HG03469 (cell line): Measurements from ENCODE around the gene ATP10A.

ENCODE experiments used
- ATAC-seq: cut with Tn5 transposase; IDR thresholded peaks from one replicate; pipeline ENCODE4 v1.9.1; 2021; ENCODE audit warnings: mild to moderate bottlenecking, moderate library complexity, moderate number of reproducible peaks; ENCODE audit not compliant: unreplicated experiment

The ATP10A gene

DNA sequence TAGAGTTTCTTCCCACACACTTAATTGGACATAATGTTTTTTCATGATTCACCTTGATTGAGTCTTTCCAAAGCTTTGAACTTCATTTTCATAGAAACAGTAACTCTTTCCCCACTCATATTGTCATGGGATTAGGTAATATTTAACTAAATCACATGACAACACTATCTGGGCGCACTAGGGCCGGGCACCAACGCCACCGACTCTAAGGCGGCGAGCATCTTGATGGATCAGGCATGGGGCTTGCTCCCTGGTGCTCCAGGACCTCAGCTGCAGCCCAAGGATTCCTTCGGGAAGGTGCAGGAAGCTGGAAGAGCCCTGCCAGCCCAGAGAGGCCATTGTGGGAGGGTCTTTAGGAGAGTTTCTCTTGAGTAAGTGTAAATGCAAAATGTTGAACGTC is 231.2 kb downstream of the ATP10A start:
- ATAC-seq = no peak
